Stimulated activated CD4-positive, alpha-beta T cell treated with anti-CD3 and anti-CD28 coated beads, Interleukin-12 subunit alpha, Interleukin-12 subunit beta, amount 100 ng/mL, for 24 hours (primary cell): ENCODE data around the gene WWC2.
A peak's percentile ranks its signal among the peaks of the same experiment; 100 is the strongest.

Experiments used
- DNase-seq, 2 experiments: peaks; one replicate each; pipeline ENCODE4 v3.0.0-alpha.2; 2020; ENCODE audit warnings: low read depth in 2 of 2

The WWC2 gene

DNA sequence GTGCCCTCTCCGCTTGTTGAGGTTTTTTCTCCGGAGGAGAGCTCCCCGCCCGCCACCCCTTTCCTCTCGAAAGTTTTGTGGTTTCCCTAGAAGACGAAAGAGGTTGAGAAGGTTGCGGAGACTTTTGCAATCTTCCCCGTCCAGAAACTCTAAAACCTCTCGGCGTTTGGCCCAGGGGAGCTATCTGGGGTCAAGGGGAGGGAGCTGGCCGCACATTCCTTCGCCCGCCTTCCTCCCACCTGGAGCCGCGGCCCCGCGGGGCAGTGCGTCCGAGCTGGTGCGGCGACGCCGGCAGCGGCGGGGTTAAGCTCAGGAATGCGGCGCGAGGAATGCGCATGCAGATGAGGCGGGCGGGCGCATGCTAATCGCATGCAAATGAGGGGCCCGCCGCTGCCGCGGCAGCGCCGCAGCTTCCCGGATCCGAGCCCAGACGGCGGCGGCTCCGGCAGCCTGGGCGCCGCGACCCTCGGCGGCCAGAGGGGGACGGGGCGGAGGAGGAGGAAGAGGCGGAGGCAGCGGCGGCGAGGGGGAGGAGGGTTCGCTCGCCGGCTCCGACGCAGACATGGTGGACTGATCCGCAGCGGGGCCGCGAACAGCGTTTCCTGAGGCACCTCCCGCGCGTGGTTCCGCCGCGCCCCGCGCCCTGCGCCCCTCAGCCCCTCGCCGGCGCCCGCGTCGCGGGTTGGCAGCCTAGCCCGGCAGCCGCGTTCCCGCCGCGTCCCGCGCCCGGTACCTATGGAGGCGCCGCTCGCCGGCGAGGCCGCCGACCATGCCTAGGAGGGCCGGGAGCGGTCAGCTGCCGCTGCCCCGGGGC is at the start of gene WWC2:
Gene WWC2 (plus strand): TSS at position 535 of the 814 bp plus-strand sequence. CDS start 235 bp downstream, at position 770.
- peak; percentile 45 to 54 for DNase-seq

DNA sequence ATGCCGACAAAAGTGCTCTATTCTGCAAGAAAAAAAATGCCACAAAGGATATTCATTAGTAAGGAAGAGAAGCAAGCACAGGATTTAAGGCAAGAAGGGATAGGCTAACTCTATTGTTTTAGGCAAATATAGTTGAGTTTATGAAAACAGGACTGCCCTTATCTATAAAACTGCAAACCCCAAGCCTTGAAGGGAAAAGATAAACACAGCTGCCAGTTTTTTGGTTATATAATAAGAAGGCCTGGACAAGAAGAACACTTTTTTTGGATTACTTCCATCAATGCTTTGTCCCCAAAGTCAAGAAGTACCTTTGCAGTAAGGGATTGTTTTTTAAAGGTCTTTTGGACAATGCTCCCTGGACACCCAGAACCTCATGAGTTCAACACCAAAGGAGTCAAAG is 45.4 kb upstream of the WWC2 start:
- DNase-seq: no peak

DNA sequence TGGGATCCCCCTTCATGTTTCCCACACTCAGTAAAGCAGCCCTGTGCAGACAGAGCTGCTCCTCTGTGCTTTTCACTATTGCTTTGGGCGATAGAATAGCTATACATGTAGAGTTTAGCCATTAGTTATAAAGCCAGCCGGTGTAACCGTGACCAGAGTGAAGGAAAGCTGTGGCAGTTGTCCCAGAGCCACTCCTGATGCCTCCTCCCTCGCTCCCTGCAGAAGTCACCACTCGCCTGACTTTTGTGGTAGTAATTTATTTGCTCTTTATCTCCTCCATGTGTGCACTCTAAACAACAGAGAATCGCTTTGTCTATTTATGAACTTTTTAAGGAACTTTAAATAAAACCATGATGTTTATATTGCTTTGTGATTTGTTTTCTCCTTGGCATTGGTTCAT is 41.8 kb upstream of the WWC2 start:
- DNase-seq: no peak

DNA sequence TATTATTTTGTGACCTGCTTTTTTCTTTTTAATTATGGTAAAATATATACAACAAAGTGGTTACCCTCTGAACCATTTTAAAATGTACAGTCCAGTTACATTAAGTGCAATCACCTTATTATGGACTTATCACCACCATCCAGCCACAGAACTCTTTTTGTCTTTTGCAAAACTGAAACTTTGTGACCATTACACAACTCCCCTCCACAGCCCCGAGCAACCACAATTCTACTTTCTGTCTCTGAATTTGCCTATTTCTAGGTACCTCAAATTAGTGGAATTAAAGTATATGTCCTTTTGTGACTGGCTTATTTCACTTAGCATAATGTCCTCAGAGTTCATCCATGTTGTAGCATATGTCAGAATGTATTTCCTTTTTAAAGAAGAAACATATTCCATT is 39.3 kb upstream of the WWC2 start:
- no peak for DNase-seq

DNA sequence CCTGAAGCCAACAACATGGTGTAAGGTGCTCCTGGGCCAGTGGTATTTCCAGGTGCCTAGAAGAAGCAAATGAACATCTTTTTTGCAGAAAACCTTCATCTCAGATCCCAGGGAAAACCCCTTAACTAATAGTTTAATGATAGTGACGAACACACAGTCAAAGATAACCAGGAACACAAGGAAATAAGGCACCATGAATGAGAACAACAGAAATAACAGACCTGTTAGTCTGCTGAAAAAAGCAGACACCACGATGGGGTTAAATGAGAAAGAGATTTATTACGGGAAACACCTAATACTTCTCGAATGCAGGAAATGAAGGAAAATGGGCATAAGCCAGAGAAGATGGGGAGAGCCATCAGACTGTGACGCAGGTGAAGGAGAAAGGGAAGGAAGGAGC is 30.6 kb upstream of the WWC2 start:
- no peak for DNase-seq

DNA sequence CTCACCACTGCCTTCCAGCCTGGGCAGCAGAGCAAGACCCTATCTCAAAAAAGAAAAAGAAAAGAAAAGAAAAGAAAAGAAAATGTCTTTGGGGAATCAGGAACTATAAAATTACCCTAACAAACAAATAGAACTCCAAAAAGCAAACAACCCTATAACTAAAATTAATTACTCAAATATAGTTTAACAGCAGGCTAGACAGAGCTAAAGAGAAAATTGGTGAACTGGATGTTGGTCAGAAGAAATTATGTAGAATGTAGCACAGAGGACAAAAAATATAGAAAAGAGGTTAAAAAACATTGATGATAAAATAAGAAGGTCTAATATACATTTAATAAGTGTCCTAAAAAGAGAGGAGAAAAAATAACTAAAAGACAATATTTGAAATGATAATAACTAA is 27.8 kb upstream of the WWC2 start:
- no peak for DNase-seq

DNA sequence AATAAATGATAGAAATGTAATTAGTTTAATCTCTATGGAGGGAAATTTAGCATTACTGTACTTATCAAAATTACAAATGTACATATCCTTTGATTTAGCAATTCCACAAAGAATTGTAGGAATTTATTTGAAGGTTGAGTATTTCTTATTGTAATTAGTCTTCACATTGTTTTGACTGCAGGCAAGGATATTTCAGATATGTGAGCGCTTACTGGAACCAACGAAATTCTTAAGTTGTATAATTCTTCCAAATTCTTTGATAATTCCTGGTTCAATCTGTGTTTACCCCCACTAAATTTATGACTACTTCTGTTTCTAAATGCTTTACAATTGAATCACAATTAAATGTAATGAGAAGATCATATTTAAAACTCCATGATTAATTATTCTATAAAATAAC is 26.9 kb upstream of the WWC2 start:
- no peak for DNase-seq

DNA sequence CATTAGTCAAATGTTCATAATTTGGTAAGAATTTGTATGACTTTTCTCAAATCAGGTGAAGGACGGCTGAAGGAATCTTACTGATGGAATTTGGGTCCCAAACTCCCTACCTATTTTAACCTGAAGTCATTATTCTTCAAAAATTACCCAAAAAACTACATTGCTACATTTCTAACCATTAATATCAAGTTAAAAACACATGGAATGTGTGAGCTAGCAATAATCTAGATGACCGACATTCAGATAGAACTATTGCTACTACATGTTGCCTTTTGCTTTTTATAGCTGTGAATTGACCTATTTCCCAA is 25.3 kb upstream of the WWC2 start:
- no peak for DNase-seq

DNA sequence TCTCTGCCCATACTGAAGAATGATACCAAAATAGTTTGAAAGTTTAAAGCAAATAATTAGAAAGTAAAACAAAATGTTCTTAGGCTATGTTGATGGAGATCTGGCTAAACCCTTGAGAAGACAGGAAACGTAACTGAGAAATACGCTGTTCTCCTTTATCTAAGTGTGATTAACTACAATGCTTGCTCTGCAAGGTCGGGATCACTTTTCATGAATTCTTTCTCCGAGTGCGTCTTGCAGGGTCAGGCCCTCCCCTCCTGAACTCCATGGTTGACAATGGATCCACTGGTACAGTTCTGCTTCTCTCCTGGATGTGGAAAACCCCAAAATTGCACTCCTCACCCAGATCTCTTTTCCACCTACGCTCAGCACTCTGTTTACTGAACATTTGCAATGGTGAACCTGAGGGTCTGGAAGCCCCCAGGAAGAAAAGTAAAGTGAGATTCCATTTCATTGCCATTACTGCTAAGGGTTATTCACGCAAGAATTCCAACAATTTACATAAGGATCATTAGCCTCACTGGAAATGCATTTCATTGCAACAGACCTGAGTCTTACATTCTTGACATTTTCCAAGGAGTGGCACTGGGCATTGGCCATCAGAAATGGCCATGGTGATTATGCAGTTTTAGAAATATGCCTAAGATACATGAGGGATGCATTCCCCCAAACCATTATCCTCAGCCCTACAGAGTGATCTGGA is 24.6 kb upstream of the WWC2 start:
- no peak for DNase-seq

DNA sequence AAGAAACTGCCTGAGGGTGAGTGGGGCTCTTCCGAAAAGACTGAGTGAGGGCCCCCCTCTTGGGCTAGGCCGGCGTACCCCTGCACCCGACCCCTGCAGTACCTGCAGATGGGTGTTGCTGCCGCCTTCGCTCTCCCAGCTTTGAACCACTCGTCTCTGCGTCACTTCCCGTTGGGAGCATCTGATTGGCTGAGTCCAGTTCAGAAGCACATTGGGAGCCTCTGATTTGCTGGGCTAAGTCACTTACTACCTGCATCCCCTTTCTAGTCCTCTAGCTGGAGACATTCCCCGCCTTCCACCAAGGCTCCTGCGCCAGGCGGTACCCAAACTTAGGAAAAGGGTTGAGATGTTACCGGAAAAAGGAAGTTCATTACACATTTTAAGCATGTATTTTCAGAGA is 20.4 kb upstream of the WWC2 start:
- DNase-seq: no peak

DNA sequence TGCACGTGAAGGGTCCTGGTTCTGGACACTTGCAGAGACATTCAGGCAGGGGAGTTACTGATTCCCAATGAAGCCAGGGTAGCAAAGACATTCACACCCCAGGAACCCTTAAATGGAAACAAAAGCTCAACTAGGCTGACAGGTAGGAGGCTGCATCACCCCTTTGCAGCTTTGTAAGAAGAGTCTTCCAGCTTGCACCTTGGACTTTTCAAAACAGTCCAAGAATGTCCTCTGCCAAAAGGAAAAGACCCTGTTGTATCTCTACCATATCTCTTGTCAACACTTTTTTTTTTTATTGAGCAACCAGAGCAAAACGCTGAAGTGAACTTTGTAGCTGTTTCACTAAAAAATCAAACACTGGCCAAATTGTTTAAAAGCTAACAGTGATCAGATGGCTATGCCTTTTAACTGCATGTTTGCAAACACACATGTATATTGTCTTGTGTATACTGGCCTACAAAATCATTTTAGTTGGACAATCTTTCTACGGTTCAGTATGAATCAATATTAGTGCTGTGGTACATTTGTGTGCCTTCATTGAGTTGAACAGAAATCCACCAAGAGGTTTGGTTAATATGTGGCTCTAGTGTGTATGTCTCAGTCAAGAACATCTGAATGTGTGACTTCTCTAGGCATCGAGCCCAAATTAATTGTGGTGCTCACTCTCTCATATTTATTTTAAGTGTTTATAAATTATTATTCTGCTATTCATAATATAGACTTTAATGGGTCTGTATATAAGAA is 18.5 kb upstream of the WWC2 start:
- no peak for DNase-seq

DNA sequence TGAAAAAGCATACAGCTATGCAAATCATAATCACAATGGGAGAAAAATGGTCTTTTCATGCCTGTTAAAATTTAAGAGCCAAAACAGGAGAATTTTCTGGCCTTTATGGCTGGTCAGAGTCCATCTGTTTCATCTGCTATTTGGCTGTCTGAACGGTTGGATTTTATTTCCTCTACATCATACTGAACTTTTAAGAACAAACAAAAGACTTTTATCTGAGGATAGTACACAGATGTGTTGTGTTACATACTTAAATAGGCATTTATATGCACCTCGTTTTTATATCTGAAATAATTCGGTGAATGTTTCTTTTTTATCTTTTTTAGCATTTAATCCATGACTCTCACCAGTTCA is 18.0 kb upstream of the WWC2 start:
- no peak for DNase-seq

DNA sequence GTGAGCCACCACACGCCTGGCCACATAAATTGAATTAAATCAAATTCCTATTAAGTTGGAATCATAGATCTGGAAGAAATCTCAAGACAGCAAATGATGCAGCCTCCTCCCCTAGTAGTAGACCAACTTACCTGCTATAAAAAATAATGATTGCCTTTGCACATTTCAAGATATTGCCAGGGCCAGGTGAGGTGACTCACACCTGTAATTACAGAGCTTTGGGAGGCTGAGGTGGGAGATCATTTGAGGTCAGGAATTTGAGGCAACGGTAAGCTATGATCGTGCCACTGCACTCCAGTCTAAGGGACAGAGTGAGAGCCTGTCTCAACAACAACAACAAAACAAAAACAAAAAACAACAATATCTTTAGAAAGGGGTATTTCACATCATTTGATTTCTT is 17.0 kb upstream of the WWC2 start:
- no peak for DNase-seq

DNA sequence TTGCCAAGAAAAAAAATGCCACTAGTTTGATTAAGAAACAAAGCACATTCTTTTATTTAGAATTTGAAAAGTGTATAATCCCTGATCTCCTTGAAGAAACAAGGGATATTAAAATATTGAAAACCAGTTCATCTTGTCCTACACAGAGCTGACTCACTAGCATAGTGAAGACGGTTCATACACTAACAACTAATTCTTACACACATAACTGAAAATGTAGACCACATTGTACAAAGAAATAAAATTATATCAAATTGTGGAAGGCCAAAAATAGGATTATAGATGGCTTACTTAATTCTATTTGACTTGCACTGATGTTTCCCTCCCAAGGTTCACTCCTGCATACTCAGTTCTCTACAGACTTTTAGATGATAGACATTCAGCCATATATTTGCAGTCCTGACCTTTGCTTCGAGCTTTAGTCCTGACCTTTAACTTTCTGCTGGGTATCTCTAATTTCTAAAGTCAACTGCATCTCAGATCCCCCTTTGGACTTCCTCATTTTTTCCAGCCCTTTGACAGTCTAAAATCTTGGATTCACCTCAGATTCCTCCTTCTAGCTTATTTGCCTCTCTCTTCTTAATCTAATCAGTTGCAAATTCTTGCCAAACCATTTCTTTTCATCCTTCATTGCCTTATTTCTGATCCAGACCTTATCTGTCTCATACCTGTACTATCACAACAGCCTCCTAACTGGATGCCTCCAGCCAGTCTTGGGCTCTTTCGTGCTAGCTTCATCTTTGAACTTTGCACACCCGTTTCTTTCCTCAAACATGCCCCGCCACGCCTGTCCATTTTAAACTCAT is 4.5 kb upstream of the WWC2 start:
- no peak for DNase-seq

DNA sequence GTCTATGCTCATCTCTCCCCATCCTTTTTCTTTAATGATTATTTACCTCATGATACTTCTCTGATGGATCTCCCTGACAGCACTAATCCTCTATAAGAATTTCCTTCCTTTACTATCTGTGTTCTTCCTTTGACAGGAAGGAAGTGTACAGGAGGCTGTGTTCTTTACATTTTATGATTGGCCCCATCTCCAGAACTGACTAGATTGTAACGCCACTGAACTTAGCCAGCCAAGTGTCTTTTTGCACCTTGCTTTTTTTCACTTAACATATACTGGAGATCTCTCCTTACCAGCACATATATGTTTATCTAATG is 3.9 kb upstream of the WWC2 start:
- DNase-seq: no peak

DNA sequence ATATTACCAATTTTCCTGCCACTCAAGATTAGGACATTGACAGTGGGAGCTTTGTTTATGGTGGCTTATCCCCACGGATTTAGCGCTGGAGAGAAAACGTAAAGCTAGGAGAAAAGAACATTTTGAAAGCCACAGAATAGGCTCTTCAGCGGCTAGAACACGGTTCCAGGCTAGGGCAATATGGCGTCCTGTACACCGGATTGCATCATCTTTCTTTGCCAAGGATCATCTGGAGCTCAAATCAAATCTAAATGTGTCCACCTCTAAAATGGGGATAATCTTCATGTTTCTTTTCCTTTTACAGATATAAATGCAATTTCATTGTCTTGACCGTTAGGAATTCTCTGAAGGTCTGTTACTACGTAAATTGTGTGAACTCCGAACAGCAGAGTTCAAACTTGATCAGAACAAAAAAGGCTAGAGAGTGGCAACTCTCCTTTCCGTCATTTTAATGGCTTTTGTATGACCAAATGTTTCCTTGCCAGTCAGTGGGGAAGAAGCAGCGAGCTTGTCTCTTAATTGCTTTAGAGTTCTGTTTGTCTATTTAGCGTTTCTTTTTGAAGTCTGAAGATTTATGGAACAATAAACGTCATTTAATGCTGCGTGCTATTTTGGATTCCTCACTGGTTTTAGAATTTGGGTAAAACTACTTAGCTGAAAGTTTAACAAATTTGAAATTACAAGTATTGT is 2.6 kb upstream of the WWC2 start:
- no peak for DNase-seq

DNA sequence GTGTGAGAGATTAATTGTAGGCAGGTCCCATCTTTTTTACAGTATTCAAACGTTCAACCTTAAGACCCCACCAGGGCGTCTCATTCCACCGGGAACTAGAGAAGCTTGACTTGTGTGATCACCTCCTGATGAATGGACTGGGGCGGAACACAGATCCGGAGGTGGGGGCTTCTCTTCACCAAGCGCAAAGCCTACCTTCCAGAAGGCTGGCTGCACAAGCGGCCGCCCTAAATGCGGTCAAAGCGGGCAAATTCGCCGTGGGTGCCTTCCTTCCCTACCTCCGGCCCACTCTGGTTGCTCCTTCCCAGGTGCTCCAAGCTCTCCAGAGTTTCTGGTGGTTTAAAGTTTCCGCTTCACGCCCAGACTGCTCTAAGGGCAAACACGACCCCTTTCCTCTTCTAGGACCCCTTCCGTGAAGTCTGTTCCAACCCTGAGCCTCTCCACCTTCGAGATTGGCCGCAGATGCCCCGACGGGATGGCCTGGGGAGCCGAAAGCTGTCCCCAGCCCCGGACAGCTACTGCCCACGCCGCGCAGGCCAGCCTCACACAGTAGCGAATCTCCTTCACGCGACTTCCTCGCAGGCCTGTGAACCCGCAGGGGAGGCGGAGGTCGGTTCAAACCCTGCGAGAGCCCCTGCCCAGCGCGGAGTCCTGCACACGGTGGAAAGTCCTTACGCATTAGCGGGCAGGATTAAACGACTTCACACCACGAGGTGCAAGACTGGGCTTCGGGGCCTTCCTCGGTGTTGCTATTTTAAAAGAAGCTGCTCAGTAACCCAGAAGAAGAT is 1.6 kb upstream of the WWC2 start:
- no peak for DNase-seq

DNA sequence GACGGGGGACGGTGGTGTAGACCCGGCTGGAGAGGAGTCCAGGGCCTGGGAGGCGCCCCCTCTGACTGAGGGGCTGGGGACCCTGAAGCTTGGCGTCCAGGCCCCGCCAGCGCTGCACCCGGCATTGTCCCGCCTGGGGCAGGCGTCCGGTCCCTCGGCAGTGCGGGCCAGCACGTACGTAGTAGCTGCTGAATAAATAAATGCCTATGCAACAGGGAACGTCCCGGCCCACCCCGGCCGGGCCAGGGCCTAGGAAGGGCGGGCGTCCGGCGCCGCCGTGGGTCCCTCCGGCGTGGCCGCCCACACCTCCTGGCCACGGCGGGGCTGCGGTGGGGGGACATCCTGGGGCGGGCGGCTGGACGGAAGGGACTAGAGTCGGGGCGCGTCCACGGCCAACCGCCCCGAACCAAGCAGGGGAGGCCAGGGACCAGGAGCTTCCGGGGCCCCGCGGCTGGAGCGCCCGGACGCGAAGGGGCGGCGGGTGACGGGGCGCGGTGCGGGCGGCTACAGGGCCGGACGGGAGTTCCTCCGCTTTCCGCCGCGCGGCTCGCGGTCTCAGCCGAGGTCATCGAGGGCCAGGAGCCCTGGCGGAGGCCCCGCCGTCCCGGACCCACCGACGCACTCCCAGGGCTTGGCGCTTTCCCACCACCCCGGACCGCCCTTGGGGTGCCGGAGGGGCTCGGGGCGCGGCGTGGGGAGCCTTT is 886 bp upstream of the WWC2 start:
- DNase-seq: no peak

DNA sequence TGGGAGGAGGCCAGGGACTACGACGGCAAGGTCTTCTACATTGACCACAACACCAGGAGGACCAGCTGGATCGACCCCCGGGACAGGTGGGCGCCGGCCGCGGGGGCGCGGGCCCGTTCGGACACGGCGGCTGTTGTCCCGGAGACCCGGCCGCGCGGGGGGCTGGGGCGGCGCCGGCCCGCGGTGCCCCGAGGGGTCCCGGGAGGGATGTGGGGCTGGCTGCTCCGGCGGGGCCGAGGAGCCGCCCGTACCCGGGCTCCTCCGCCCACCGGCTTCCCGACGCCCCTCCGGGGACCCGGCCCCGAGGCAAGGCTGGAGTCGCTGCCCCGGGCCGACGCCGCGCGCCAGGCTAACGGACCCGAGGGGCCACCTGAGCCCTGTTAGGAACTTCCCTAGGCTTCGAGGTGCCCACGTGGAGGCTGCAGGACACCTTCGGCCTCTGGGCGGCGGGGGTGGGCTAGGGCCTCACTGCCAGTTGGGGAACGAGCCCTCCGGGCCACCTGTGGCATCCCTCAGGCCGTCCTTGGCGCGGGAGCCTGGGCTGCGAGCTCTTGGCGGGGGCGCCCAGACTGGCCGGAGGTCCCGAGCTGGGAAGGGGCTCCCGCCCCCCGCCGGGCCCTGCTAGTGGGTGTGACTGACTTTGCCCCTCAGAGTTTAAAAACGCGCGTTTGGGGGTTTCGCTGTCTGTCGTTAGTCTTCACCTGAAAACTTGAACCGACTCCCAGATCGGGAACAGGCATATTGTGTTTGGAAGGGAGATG is 660 bp downstream of the WWC2 start:
- DNase-seq: no peak

DNA sequence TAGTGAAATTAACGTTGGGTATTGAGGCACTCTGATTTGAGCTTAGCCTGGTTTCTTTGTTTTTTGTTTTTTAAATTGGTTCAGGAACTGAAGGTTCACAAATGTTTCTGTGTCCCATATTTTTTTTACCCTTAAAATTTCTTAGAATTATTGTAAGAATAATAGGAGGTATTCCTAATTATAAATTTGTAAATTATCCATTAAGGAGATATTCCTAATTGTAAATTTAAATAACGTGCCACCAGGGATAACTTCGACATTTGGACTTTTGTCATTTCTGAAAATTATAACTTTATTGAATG is 1.2 kb downstream of the WWC2 start:
- DNase-seq: no peak
